Aorta (tissue), 5 donors: ENCODE results near the gene TDRD15. TPM values are rescaled to one million over a fixed set of nuclear protein-coding genes. Genes with fewer than 3 reads are reported as not detected.

Experiments used
- ATAC-seq: fragments of 200-7000 bp; cut with Tn5 transposase; one replicate; pipeline ENCODE4 v1.9.1; 2022; ENCODE audit warnings: moderate library complexity; ENCODE audit not compliant: low FRiP score
- DNase-seq, 2 donors: peaks; one replicate each; pipeline ENCODE4 v3.0.0-alpha.2; 2020
- H3K27ac ChIP-seq, 2 donors: one replicate each; pipeline ENCODE4 v1.5.1; 2013; ENCODE audit warnings: low read length in 2 of 2, mild to moderate bottlenecking in 2 of 2, moderate library complexity in 2 of 2, control low read depth in 1 of 2, inconsistent platforms in 1 of 2, low read depth in 1 of 2
- H3K27me3 ChIP-seq, 2 donors: one replicate each; pipeline ENCODE4 v1.6.1; 2013; ENCODE audit warnings: control low read depth in 1 of 2, low read length in 1 of 2, mild to moderate bottlenecking in 1 of 2, moderate library complexity in 1 of 2; ENCODE audit not compliant: insufficient read depth in 2 of 2, control insufficient read depth in 1 of 2
- H3K36me3 ChIP-seq, 2 donors: one replicate each; pipeline ENCODE4 v1.6.1; 2013; ENCODE audit warnings: control low read depth in 1 of 2, low read length in 1 of 2, mild to moderate bottlenecking in 1 of 2; ENCODE audit not compliant: insufficient read depth in 2 of 2, control insufficient read depth in 1 of 2
- H3K4me1 ChIP-seq, 2 donors: one replicate each; pipeline ENCODE4 v1.6.1; 2013; ENCODE audit warnings: low read length in 2 of 2, control low read depth in 1 of 2, mild to moderate bottlenecking in 1 of 2, moderate library complexity in 1 of 2; ENCODE audit not compliant: insufficient read depth in 2 of 2, control insufficient read depth in 1 of 2
- H3K4me3 ChIP-seq, 2 donors: one replicate each; pipeline ENCODE4 v1.5.1; 2013; ENCODE audit warnings: low read length in 2 of 2, control low read depth in 1 of 2, mild to moderate bottlenecking in 1 of 2
- H3K9me3 ChIP-seq: one replicate; pipeline ENCODE4 v1.6.1; 2013; ENCODE audit warnings: mild to moderate bottlenecking, low read length; ENCODE audit not compliant: control insufficient read depth
- WGBS, 2 donors: extraction: QIAGEN DNeasy Blood & Tissue Kit; methylation state at CpG; one replicate each; pipeline ENCODE4 v1.1.7; 2013; 5-methylcytosine and 5-hydroxymethylcytosine counted together
- intact Hi-C, 2 donors: fragments of 100-400 bp; cut with DNase I; formaldehyde crosslinking; loops; one replicate each; pipeline versions ENCODE4 v1.14.2 to v1.15.0; 2022
- long read RNA-seq, 2 donors: library from polyadenylated mRNA; unstranded; transcript quantifications; one replicate each; pipeline ENCODE4 v2.0.0, GENCODE V29; 2020 to 2021
- polyA plus RNA-seq, 2 donors: library from polyadenylated mRNA; stranded (reverse); fragments of 200-250 nt; gene quantifications; one replicate each; pipeline ENCODE4 v1.2.3, GENCODE V29; 2013
- total RNA-seq, 2 donors: library from RNA; stranded (reverse); fragmentation: NEBNext Ultra II Directional; extraction: Animal tissue kit (Norgen Biotek cat#: 25700); gene quantifications; one replicate each; pipeline ENCODE4 v1.2.1, GENCODE V29; 2021
- donor health status: healthy with polysubstance abuse.
- donor health status: Bipolar disorder and iron deficiency.
- donor health status: DM: no; HTN: no; CAD: no.
- donor health status: DM: no; HTN: no; CAD: no.
- donor health status: DM: yes; HTN: yes; CAD: no.

Gene TDRD15
- under 1 TPM; 0.06 to 0.15 TPM for total RNA-seq
- polyA plus RNA-seq: not detected
- long read RNA-seq, donor 1: 0 reads
- long read RNA-seq, donor 2: 0 reads

GRCh38 chr2:21123473-21124393 is at the start of gene TDRD15:
Gene TDRD15, plus strand, starts transcription at chr2:21123968. Its CDS starts 13,500 bp downstream, at chr2:21137468.
- Histone ChIP-seq H3K9me3 (no peaks in the 10 kb centered on the region), H3K36me3 (no peaks in the 10 kb centered on the region), H3K27me3 (no peaks in the 10 kb centered on the region), H3K4me3 (no peak within 1 kb of the TSS), H3K27ac (no peak within 1 kb of the TSS), H3K4me1 (no peaks in the 10 kb centered on the region)
- 93 to 94% methylated on average over 27 of the region's 27 CpGs for whole genome bisulfite sequencing, 2 donors
- intact Hi-C loops: no loop called here
- DNase-seq (no peak), ATAC-seq (peak; percentile 41)

GRCh38 chr2:21078296-21078695 is 45.5 kb upstream of the TDRD15 start:
- Histone ChIP-seq H3K36me3 (no peaks in the 10 kb centered on the region), H3K27me3 (no peaks in the 10 kb centered on the region), H3K27ac (no peak overlapping the region), H3K9me3 (no peaks in the 10 kb centered on the region), H3K4me3 (no peak overlapping the region), H3K4me1 (no peaks in the 10 kb centered on the region)
- ATAC-seq (no peak), DNase-seq (no peak)
- intact Hi-C loops: no loop called here
- WGBS, 2 donors: 44 to 66% methylated on average over 1 of the region's 1 CpG

GRCh38 chr2:21083482-21083881 is 40.3 kb upstream of the TDRD15 start:
- no peaks in the 10 kb centered on the region for H3K27me3 ChIP-seq
- ATAC-seq (no peak), DNase-seq (no peak)
- intact Hi-C loops: no loop called here
- WGBS, 2 donors: 86 to 90% methylated on average over 1 of the region's 1 CpG
- no peak overlapping the region for H3K27ac ChIP-seq
- no peaks in the 10 kb centered on the region for H3K9me3 ChIP-seq
- no peaks in the 10 kb centered on the region for H3K4me1 ChIP-seq
- H3K4me3 ChIP-seq: no peak overlapping the region
- no peaks in the 10 kb centered on the region for H3K36me3 ChIP-seq

GRCh38 chr2:21084401-21084800 is 39.4 kb upstream of the TDRD15 start:
- no peak for DNase-seq
- Histone ChIP-seq H3K4me3 (no peak overlapping the region), H3K36me3 (no peaks in the 10 kb centered on the region), H3K27ac (no peak overlapping the region), H3K27me3 (no peaks in the 10 kb centered on the region), H3K4me1 (no peaks in the 10 kb centered on the region), H3K9me3 (no peaks in the 10 kb centered on the region)
- 76 to 78% methylated on average over 4 of the region's 4 CpGs for WGBS, 2 donors
- intact Hi-C loops: no loop called here
- ATAC-seq: no peak

- ATAC-seq (no peak), DNase-seq (no peak)
- intact Hi-C loops: no loop called here
- WGBS, 2 donors: 59 to 63% methylated on average over 3 of the region's 3 CpGs
- H3K36me3 ChIP-seq: no peaks in the 10 kb centered on the region
- no peaks in the 10 kb centered on the region for H3K9me3 ChIP-seq
- no peaks in the 10 kb centered on the region for H3K4me1 ChIP-seq
- H3K27ac ChIP-seq: no peak overlapping the region
- no peaks in the 10 kb centered on the region for H3K27me3 ChIP-seq
- H3K4me3 ChIP-seq: no peak overlapping the region
Measured at GRCh38 chr2:21092308-21092869, 31.4 kb upstream of the TDRD15 start.

- H3K27me3 ChIP-seq: no peaks in the 10 kb centered on the region
- H3K4me1 ChIP-seq: peaks cover 0 to 5% of the 10 kb centered on the region in 2 donors
- H3K36me3 ChIP-seq: no peaks in the 10 kb centered on the region
- 28 to 33% methylated on average over 1 of the region's 1 CpG for WGBS, 2 donors
- DNase-seq: no peak
- no peak overlapping the region for H3K4me3 ChIP-seq
- no peaks in the 10 kb centered on the region for H3K9me3 ChIP-seq
- ATAC-seq: no peak
- intact Hi-C loops: no loop called here
- no peak overlapping the region for H3K27ac ChIP-seq
Measured at GRCh38 chr2:21095178-21095577, 28.6 kb upstream of the TDRD15 start.

- Histone ChIP-seq H3K27me3 (no peaks in the 10 kb centered on the region), H3K27ac (no peak overlapping the region), H3K4me3 (no peak overlapping the region), H3K9me3 (no peaks in the 10 kb centered on the region), H3K36me3 (no peaks in the 10 kb centered on the region), H3K4me1 (peaks cover 0 to 5% of the 10 kb centered on the region in 2 donors)
- 83% methylated on average over 3 of the region's 3 CpGs for WGBS, 2 donors
- DNase-seq (no peak), ATAC-seq (no peak)
- intact Hi-C loops: no loop called here
Measured at GRCh38 chr2:21095714-21096113, 28.1 kb upstream of the TDRD15 start.

- WGBS, 2 donors: 65 to 71% methylated on average over 1 of the region's 1 CpG
- intact Hi-C loops: no loop called here
- no peaks in the 10 kb centered on the region for H3K27me3 ChIP-seq
- no peak for ATAC-seq
- H3K4me3 ChIP-seq: no peak overlapping the region
- H3K4me1 ChIP-seq: peaks cover 0 to 5% of the 10 kb centered on the region in 2 donors
- DNase-seq: no peak
- no peaks in the 10 kb centered on the region for H3K36me3 ChIP-seq
- H3K9me3 ChIP-seq: no peaks in the 10 kb centered on the region
- no peak overlapping the region for H3K27ac ChIP-seq
Measured at GRCh38 chr2:21096458-21096857, 27.3 kb upstream of the TDRD15 start.

- no peaks in the 10 kb centered on the region for H3K9me3 ChIP-seq
- WGBS, 2 donors: 64% methylated on average over 6 of the region's 6 CpGs
- intact Hi-C loops: no loop called here
- no peak overlapping the region for H3K4me3 ChIP-seq
- H3K36me3 ChIP-seq: no peaks in the 10 kb centered on the region
- peaks cover 0 to 5% of the 10 kb centered on the region in 2 donors for H3K4me1 ChIP-seq
- no peaks in the 10 kb centered on the region for H3K27me3 ChIP-seq
- ATAC-seq: no peak
- DNase-seq: no peak
- no peak overlapping the region for H3K27ac ChIP-seq
Measured at GRCh38 chr2:21097331-21097730, 26.4 kb upstream of the TDRD15 start.
